ENCODE data around the gene ERI3.
"Not testable (repeated sequence)": the region's sequence is repeated elsewhere in the genome, so short reads cannot be mapped to it uniquely, and the experiment has no call there.

Gene ERI3

GRCh38 chr1:44217809-44218410 is 137.1 kb downstream of the ERI3 start:
- DNase-seq (ENCODE audit: low spot score), result no peak
- peak; percentile 80 for TF ChIP-seq CTCF (IDR thresholded peaks at IDR 0.05)
- Histone ChIP-seq H3K27ac (no peak overlapping the region), H3K4me3 (no peak overlapping the region)

GRCh38 chr1:44213222-44214112 is 141.6 kb downstream of the ERI3 start, which contains the start of gene DMAP1:
Gene DMAP1, plus strand, starts transcription at chr1:44213471. Its CDS starts 283 bp downstream, at chr1:44213754.
- Histone ChIP-seq H3K4me3 (peak within 1 kb of the TSS; percentile 92), H3K27ac (peak within 1 kb of the TSS; percentile 76 to 91)
- DNase-seq (ENCODE audit: low spot score), result peak; percentile 91
- no peak for TF ChIP-seq CTCF (IDR thresholded peaks at IDR 0.05)

DNA sequence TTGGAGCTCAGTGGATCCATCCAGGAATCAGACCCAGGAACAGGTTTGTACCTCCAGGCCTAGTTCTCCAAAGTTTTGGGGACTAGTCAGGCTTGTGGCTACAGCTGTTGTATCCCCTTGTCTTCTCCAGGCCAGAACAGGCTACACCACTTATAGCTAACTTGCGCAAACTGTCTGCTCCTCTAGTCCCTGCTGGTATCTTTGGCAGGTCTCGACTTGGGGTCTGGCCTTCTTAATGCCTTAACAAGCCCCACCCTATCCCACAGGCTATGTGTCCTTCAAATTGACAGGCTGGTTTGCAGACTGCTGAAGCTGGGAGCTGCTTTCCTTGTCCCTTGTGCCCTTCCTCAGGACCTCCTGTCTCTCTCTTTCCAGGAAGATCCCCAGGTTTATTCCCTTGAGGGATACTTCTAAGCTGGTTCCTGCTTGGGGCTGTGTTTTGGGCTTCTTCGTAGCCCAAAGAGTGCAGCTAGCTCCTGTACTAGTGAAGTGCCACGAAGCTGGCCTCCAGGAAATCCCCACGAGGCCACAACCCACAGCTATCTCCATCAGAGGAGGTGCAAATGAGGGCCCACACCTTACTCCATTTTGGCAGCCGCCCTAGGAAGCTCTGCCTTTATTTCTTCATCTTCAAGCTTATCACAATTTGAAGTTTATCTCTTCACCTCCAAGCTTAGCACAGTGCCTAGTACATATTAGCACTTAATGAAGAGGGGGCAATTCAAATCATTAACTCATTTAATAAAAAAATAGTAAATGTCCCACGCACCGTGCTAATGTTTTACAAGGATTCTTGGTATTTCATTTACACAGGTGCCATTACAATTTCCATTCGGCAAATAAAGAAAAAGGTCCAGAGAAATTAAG is 142.5 kb downstream of the ERI3 start:
- TF ChIP-seq CTCF (IDR thresholded peaks at IDR 0.05), result no peak
- peak overlapping the region in 1 of 2 donors; percentile 91 for H3K27ac ChIP-seq

DNA sequence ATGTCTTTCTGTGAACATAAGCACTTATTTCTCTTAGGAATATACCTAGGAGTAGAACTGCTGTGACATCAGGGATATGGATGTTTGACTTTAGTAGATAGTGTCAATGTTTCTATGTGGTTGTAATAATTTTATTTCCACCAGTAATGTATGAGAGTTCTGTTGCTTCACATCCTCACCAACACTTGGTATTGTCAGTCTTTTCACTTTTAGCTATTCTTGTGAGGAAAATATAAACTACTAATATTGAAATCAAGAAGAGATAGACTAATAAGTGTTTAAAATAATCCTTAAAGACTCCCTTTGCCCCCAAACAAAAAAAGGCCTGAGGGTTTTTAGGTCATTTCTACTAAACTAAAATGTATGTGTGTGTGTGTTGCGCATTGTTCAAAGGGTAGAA is 144.5 kb downstream of the ERI3 start:
- H3K4me3 ChIP-seq, result no peak overlapping the region
- no peak for TF ChIP-seq CTCF (IDR thresholded peaks at IDR 0.05)
- H3K27ac ChIP-seq, result no peak overlapping the region
- DNase-seq (ENCODE audit: low spot score), result no peak

More for the DNA sequence above, 142.5 kb downstream of the ERI3 start:
- no peak for DNase-seq (ENCODE audit: low spot score)
- H3K4me3 ChIP-seq, result peak overlapping the region; percentile 92

DNA sequence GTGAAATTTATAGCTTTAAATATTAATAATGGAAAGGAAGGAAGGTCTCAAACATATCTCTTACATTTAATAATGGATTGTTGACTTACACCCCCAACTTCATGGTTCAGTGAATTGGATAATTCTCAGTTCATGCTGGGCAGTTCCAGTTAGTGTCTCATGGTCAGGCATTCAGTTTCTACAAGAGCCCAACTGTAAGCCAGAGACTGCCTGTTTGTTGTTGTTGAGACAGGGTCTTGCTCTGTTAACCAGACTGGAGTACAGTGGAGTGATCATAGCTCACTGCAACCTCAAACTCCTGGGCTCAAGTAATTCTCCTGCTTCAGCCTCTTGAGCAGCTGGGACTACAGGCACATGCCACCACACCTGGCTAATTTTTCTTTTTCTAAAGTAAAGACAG is 146.8 kb downstream of the ERI3 start:
- no peak for DNase-seq (ENCODE audit: low spot score)
- Histone ChIP-seq H3K27ac (no peak overlapping the region), H3K4me3 (no peak overlapping the region)
- no peak for TF ChIP-seq CTCF (IDR thresholded peaks at IDR 0.05)

DNA sequence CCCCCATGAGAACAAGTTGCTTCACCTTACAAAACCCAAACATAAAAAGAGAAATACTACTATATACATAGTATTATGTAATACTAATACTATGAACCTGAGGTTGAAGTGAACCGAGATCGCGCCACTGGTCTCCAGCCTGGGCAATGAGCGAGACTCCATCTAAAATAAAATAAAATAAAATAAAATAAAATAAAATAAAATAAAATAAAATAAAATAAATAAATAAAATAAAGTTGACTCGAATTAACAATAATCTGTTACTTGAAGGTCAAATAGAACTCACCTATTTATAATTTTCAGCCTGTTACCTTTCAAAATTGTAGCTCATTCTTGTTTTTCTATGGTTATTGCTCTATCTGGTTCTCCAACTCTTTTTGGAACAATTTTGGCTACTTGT is 148.5 kb downstream of the ERI3 start:
- not testable (repeated sequence) for H3K4me3 ChIP-seq; H3K27ac ChIP-seq; DNase-seq (ENCODE audit: low spot score)

GRCh38 chr1:44200336-44200735 is 154.7 kb downstream of the ERI3 start:
- no peak for DNase-seq (ENCODE audit: low spot score)
- H3K27ac ChIP-seq, result no peak overlapping the region
- no peak for TF ChIP-seq CTCF (IDR thresholded peaks at IDR 0.05)
- H3K4me3 ChIP-seq, result no peak overlapping the region
